PFSK-1 (cell line): ENCODE results near the gene IGF2R.

ENCODE experiments used
- FOXP2 ChIP-seq: optimal IDR thresholded peaks from 2 replicates; pipeline ENCODE3; 2011; ENCODE audit warnings: borderline replicate concordance, control low read depth, inconsistent platforms; ENCODE audit not compliant: insufficient read depth; ENCODE audit errors: extremely low read length, extremely low read depth
- POLR2AphosphoS5 ChIP-seq: IDR thresholded peaks from 2 replicates; pipeline ENCODE4 v1.6.1; 2012; ENCODE audit warnings: low read depth, mild to moderate bottlenecking, control low read depth, low read length, moderate library complexity
- REST ChIP-seq, 2 experiments: IDR thresholded peaks; 2 replicates each; pipeline versions ENCODE4 v1.6.1 to v1.8.0; 2011 to 2012; ENCODE audit warnings: low read depth in 2 of 2, low read length in 2 of 2, control low read depth in 1 of 2, inconsistent platforms in 1 of 2, mild to moderate bottlenecking in 1 of 2, moderate library complexity in 1 of 2; ENCODE audit not compliant: insufficient read depth in 1 of 2
- SIN3A ChIP-seq: IDR thresholded peaks from 2 replicates; pipeline ENCODE4 v1.6.1; 2012; ENCODE audit warnings: mild to moderate bottlenecking, low read length, moderate library complexity, borderline replicate concordance; ENCODE audit not compliant: insufficient read depth
- TAF1 ChIP-seq: IDR thresholded peaks from 2 replicates; pipeline ENCODE4 v1.6.1; 2012; ENCODE audit warnings: low read length, control low read depth, borderline replicate concordance; ENCODE audit not compliant: insufficient read depth

Gene IGF2R

GRCh38 chr6:160077024-160077423, 108.1 kb downstream of the IGF2R start:
- TF ChIP-seq REST (IDR thresholded peaks at IDR 0.05; ENCODE audit: insufficient read depth in 1 of 2, low read depth in 2 of 2, low read length in 2 of 2) (no peak), TAF1 (no peak), POLR2AphosphoS5 (no peak), FOXP2 (no peak), SIN3A (no peak)

GRCh38 chr6:160077526-160077925, 108.6 kb downstream of the IGF2R start:
- no peak for TF ChIP-seq REST (IDR thresholded peaks at IDR 0.05; ENCODE audit: insufficient read depth in 1 of 2, low read depth in 2 of 2, low read length in 2 of 2)
- TF ChIP-seq TAF1: no peak
- no peak for TF ChIP-seq SIN3A
- no peak for TF ChIP-seq FOXP2
- no peak for TF ChIP-seq POLR2AphosphoS5

GRCh38 chr6:160078883-160079685, 110.2 kb downstream of the IGF2R start:
- TF ChIP-seq REST (IDR thresholded peaks at IDR 0.05; ENCODE audit: insufficient read depth in 1 of 2, low read depth in 2 of 2, low read length in 2 of 2): no peak
- TF ChIP-seq POLR2AphosphoS5: no peak
- no peak for TF ChIP-seq SIN3A
- no peak for TF ChIP-seq TAF1
- no peak for TF ChIP-seq FOXP2

- TF ChIP-seq FOXP2 (no peak), SIN3A (no peak), POLR2AphosphoS5 (no peak), REST (IDR thresholded peaks at IDR 0.05; ENCODE audit: insufficient read depth in 1 of 2, low read depth in 2 of 2, low read length in 2 of 2) (no peak), TAF1 (no peak)
Measured at GRCh38 chr6:160079686-160080043, 110.8 kb downstream of the IGF2R start.

- TF ChIP-seq SIN3A (no peak), FOXP2 (no peak), POLR2AphosphoS5 (no peak), REST (IDR thresholded peaks at IDR 0.05; ENCODE audit: insufficient read depth in 1 of 2, low read depth in 2 of 2, low read length in 2 of 2) (no peak), TAF1 (no peak)
Measured at GRCh38 chr6:160080097-160080496, 111.2 kb downstream of the IGF2R start.
